ENCODE measurements around the gene MTA2.

Gene MTA2

DNA sequence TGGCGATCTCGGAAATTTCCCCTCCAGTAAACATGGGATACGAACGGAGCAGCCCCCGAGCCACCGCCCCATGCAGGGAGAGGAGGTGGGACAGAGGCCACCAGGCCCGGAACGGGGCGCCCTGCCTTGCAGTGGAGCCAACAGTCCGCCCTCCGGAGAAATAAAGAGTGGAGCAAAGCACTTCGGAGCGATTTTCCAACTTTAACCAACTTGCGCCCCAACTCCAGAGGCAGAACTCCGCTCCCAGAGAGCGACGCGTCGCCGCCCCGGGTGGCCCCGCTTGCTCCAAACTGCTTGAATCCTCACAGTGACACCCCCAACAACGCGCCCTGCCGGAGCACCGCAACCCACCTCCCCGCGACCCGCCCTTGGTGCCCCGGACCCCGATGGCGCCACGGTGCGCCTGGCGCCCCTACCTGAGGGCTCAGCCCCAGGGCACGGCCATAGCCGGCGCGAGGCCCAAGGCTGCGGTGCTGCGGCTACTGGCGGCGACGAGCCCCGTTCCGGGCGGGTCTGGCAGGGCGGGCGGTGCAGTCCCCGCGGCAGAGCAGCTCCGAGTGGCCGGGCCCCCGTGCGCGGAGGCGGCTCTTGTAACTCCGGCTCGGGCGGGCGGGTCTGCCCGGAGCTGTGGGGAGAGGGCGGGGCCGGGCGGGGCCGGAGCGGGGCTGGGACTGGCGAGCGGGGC, 55.3 kb downstream of the MTA2 start, which contains the start of gene AHNAK:
AHNAK (minus strand) TSS at position 563 of the 685 bp plus-strand sequence. CDS start 10,708 bp downstream, outside the sequence.
- Histone ChIP-seq H3K36me3 (no peaks in the 10 kb centered on the region), H3K9me3 (no peaks in the 10 kb centered on the region), H3K4me3 (ENCODE audit: low read depth, low read length) (peak within 1 kb of the TSS; percentile 56), H3K27me3 (peaks cover 6% of the 10 kb centered on the region; the same call in 1 of the 2 replicates), H3K4me1 (peaks cover 3% of the 10 kb centered on the region)
- DNase-seq: peak; percentile 62
- no peak for TF ChIP-seq CTCF (IDR thresholded peaks at IDR 0.05; ENCODE audit: low read depth, low read length)

DNA sequence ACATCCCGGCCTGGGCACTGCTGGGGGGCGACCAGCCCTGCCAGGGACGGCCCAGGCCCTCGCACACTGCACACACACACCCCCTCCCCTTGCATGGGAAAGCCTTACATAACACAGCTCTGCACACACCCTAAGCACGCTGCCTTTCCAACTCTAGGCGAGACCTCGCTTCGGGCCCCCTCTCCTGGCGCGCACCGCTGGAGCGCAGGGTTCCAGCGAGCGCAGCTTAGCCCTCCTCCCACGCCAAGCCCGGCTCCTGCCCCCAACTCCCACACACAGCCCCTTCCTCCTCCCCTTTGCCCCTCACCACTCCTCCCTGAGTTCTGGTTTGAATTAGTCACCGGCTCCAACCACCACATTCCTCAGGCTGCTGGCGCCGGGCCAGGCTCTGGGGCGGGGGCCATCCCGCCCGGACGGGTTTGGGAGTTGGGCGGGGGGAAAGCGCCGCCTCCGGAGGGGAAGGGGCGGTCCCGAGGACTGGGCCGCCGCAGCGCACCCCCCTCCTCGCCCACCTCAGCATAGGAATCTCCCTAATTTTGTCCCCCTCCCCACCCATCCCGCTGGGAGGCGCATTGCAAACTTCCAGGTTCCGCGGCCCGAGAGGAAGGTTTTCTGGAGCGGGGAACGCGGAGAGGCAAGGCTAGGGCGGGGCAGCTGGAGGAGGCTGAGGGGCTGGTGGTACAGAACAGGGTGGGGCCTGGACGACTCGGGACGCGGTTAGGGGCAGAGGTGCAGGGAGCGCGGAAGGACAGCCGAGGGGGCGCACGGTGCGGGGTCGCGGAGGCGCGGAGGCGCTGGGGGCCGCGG, 56.0 kb downstream of the MTA2 start:
- TF ChIP-seq CTCF (IDR thresholded peaks at IDR 0.05; ENCODE audit: low read depth, low read length): no peak
- peaks cover 6% of the 10 kb centered on the region for H3K4me1 ChIP-seq
- H3K36me3 ChIP-seq: no peaks in the 10 kb centered on the region
- no peaks in the 10 kb centered on the region for H3K9me3 ChIP-seq
- H3K27me3 ChIP-seq: peaks cover 6% of the 10 kb centered on the region; the same call in 1 of the 2 replicates
- DNase-seq: peak; percentile 70
- H3K4me3 ChIP-seq (ENCODE audit: low read depth, low read length): peak overlapping the region; percentile 56

DNA sequence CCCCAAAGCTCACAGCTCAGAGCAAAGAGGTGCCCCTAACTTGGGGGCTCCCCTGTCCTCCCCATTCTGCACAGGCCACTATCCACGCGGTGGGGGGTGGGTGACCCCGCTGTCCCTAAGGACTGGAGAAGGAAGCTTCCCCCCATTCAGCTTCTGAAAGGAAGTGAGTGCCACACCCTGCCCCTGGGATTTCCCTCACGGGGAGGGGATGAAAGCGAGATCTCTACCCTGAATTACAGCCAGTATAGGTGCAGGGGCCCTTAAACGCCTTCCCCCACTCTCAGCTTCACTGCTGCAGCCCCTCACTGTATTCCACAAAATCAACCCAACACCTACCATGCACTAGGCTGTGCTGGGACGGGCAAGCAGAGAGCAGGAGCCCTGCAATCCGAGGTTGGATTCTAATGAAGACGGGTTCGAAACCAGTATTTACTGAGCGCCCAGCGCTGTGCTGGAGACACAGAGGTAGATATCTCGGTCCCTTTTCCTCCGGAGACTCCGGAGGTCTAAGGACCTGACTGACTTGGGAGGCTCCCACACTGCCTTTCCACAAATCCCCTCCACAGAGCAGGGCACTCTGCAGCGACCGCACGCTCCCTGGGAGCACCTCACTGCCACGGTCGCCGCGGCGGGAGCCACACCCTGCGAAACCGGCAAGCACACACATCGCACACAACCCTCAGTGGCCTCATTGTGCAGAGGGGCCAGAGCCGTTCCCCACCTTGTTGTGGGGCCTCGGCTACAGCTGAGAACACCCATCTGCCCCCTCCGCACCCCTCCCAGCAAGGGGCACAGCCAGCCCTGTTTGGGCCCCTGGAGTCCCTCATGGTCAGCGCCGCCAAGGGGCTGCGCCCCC, 56.9 kb downstream of the MTA2 start:
- Histone ChIP-seq H3K4me3 (ENCODE audit: low read depth, low read length) (peak overlapping the region; percentile 56), H3K36me3 (no peaks in the 10 kb centered on the region), H3K4me1 (peaks cover 7% of the 10 kb centered on the region), H3K27me3 (peaks cover 6% of the 10 kb centered on the region; the same call in 1 of the 2 replicates), H3K9me3 (no peaks in the 10 kb centered on the region)
- no peak for DNase-seq
- no peak for TF ChIP-seq CTCF (IDR thresholded peaks at IDR 0.05; ENCODE audit: low read depth, low read length)

DNA sequence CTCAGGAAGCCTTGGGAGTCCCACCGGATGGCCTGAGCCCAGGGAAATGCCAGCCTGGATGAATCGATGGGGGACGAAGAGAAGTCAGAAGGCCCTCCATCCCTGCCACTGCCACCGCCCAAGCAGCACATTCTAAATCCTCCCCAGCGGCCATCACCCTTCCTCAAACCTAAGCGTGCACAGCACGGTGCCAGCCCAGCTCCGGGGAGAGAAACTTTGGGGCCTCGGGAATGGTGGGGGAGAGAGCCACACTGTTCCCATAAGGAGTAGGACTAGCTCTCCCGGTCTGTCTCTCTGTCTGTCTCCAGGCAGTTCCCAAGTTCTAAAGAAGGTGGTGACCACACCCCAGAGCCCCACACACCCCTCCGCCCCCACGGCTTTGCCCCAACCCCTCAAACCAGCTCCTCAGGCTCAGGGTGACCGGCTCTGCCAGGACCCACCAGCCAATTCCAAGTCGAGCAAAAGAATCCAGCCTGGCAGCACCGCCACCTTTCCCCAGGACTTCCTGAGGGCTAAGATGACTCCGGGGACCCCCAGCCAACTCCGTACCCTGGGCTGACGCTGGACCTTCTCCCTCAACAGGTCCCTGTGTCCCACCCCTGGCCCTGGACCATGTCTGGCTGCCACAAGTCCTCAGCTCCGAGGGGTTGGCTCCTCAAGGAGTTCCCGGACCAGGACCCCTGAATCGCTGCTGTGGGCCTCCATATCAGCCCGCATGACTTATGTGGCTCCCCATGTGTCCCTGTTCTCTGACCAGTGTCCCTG, 57.8 kb downstream of the MTA2 start:
- Histone ChIP-seq H3K36me3 (no peaks in the 10 kb centered on the region), H3K9me3 (no peaks in the 10 kb centered on the region), H3K4me1 (peaks cover 13% of the 10 kb centered on the region), H3K27me3 (peaks cover 6% of the 10 kb centered on the region; the same call in 1 of the 2 replicates), H3K4me3 (ENCODE audit: low read depth, low read length) (no peak overlapping the region)
- no peak for TF ChIP-seq CTCF (IDR thresholded peaks at IDR 0.05; ENCODE audit: low read depth, low read length)
- DNase-seq: no peak
